Eye (tissue), 1 donor: Measurements from ENCODE around the gene UNC80.

ENCODE experiments used
- DNase-seq: peaks from one replicate; pipeline ENCODE4 v3.0.0-alpha.2; 2015

The UNC80 gene

GRCh38 chr2:210034087-210034683 lies 262.6 kb downstream of the UNC80 start:
- DNase-seq: no peak

GRCh38 chr2:210035679-210036078 lies 264.0 kb downstream of the UNC80 start:
- DNase-seq: no peak

DNA sequence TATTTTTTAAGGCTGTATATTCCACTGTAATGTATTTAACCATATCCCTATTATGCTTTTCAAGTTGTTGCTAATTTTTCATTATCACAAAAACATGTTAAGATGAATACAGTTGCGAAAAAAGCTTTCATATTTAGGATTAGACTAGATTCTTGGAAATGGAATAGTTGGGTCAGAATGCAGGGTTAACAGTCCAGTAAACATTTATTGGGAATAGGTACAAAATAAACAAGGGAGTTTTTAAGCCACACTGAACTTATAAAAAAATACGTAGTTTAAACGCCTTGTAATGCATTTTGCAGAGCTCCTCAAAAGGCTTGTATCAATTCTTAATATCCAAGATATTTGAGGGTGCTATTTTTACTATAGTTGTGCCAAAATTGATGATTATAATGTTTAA lies 266.4 kb downstream of the UNC80 start:
- DNase-seq: no peak

DNA sequence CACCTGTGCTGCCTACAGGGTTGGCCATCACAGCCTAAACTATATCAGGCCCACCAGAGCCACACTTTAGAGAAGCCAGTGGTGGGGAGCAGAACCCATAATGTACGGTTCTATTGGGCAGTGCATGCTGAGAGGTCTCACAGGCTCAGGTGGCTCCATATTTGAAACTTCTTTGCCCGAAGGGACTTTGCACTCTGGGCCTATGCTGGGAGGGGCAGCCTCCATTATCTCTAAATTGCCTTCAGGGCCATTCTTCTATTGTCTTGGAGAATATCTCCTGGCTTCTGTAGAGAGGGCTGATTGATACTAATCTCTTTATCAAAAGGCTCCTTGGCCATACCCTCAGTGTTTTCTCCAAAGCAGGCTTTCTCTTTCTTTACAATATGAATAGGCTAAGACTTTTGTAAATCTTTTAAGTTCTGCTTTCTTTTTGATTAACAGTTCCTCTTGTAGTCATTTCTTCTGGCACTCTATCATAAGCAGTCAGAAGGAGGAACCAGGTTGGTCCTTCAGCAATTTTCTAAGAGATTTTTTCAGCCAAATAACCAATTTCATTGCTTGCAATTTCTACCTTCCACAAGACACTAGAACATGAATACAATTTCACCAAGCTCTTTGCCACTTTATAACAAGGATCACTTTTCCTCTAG lies 275.3 kb downstream of the UNC80 start:
- DNase-seq: no peak
